Measurements from ENCODE around the gene KRT6A.

GRCh38 chr12:52437508-52437907, 55.5 kb downstream of the KRT6A start:
- TF ChIP-seq, protein P1, sequence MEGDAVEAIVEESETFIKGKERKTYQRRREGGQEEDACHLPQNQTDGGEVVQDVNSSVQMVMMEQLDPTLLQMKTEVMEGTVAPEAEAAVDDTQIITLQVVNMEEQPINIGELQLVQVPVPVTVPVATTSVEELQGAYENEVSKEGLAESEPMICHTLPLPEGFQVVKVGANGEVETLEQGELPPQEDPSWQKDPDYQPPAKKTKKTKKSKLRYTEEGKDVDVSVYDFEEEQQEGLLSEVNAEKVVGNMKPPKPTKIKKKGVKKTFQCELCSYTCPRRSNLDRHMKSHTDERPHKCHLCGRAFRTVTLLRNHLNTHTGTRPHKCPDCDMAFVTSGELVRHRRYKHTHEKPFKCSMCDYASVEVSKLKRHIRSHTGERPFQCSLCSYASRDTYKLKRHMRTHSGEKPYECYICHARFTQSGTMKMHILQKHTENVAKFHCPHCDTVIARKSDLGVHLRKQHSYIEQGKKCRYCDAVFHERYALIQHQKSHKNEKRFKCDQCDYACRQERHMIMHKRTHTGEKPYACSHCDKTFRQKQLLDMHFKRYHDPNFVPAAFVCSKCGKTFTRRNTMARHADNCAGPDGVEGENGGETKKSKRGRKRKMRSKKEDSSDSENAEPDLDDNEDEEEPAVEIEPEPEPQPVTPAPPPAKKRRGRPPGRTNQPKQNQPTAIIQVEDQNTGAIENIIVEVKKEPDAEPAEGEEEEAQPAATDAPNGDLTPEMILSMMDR (IDR thresholded peaks at IDR 0.05; ENCODE audit: low read depth, low read length, missing input control) = no peak
- TF ChIP-seq JUND (IDR thresholded peaks at IDR 0.05) = no peak
- TF ChIP-seq REST (IDR thresholded peaks at IDR 0.05) = no peak
- no peak for TF ChIP-seq EGR1 (IDR thresholded peaks at IDR 0.05; ENCODE audit: low read depth in 2 of 2)
- TF ChIP-seq, protein P2, sequence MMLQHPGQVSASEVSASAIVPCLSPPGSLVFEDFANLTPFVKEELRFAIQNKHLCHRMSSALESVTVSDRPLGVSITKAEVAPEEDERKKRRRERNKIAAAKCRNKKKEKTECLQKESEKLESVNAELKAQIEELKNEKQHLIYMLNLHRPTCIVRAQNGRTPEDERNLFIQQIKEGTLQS (IDR thresholded peaks at IDR 0.05) = no peak
- TF ChIP-seq HNF4A (conservative IDR thresholded peaks at IDR 0.05) = no peak
- no peak for TF ChIP-seq YY1 (IDR thresholded peaks at IDR 0.05)
- TF ChIP-seq SP1 (IDR thresholded peaks at IDR 0.05) = no peak
- no peak for TF ChIP-seq RAD21 (IDR thresholded peaks at IDR 0.05)
- no peak for TF ChIP-seq NR2F2 (IDR thresholded peaks at IDR 0.05)
- TF ChIP-seq ZBTB33 (IDR thresholded peaks at IDR 0.05) = no peak
- no peak for TF ChIP-seq RXRA (IDR thresholded peaks at IDR 0.05)
- TF ChIP-seq GABPA (IDR thresholded peaks at IDR 0.05 in 1 of 2, conservative IDR thresholded peaks at IDR 0.05 in 1 of 2) = no peak
